T follicular helper cell (primary cell): ENCODE results near the gene NR6A1.

Experiments
- DNase-seq: peaks from one replicate; pipeline ENCODE4 v3.0.0-alpha.2; 2020; ENCODE audit warnings: low read depth
- total RNA-seq, 2 experiments: gene quantifications; one replicate each; lab custom pipeline; 2026; lab: John Stamatoyannopoulos, UW

The NR6A1 gene
- total RNA-seq = 0.18 to 3.5 reads per million in 2 experiments

DNA sequence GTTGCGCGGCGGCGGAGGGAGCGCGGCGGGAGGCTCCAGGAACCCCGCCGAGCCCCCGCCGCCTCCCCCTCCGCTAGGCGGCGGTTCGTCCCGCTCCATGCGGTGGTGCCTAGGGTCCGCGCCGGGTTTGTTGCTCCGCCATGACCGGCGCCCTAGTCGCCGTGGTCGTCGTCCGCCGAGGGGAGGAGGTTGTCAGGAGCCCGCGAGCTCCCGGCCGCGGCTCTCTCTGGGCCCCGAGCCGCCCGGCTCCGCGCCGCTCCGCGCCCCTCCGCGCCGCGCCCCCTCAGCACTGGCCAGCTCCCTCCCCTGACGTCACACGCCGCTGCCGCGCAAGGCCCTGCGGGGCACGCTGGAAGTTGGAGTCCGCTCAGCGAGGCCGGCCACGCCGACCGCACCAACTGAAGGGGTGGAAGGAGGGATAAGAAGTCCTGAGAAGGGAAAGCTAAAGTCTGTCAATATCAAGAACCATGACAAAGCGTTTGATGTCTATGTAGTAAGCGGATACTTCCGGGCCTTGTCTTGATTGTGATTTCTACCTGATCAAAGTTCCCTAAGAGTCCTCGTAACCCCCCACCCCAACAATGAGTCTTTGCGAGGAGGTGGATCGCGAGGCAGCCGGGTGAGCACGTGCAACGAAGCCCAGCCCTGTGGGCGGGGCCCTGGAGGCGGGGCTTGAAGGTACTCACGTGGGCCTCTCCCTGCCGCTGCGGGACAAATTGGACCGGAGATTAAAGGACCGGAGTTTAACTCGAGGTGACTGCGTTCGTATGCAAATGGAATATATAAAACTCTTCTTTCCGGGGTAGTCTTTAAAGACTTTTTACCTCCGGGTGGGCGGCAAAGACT lies at the start of gene NR6A1:
Gene NR6A1, minus strand, starts transcription at position 291 of the 846 bp plus-strand sequence.
- peak; percentile 89 for DNase-seq

DNA sequence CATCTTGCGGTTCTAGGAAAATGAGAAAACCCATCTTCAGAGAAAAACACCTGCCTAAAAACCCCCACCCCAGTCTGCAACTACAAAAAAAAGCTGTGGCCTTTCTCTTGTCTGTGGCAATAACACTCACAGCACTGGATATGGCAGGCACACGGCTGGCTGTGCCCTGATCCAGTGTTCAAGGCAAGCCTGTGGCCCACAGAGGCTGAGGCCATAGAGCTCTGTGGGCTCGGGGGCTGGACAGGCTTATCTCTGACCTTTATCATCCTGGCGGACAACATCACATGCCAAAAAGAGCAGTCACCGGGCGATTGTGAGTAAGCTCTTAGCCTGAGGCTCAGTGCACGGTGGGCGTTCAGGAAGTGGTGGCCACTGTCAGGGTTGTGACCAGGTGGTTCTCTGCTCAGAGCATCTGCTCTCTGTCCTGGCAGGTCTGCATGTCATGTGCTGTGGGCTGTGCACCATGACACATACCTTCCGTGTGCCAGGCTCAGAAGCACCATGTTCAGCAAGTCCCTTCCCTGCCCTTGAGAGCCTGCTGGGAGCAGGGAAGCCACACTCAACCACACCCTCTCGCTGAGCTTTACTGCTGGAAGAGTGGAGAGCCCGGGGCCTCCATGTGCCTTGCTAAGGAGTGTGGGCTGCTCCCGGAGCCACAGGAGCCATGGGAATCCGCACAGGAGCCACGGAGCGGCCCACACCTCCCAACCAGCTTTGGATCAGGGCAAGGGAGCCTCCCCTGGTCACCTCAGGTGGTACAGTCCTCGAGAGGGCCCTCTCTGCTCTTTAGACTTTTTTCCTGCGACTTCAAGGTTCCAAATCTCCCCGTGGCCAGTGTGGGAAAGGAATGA lies 47.5 kb upstream of the NR6A1 start:
- DNase-seq = no peak

- DNase-seq = no peak
Observed at GRCh38 chr9:124815601-124816000, 44.5 kb upstream of the NR6A1 start.

DNA sequence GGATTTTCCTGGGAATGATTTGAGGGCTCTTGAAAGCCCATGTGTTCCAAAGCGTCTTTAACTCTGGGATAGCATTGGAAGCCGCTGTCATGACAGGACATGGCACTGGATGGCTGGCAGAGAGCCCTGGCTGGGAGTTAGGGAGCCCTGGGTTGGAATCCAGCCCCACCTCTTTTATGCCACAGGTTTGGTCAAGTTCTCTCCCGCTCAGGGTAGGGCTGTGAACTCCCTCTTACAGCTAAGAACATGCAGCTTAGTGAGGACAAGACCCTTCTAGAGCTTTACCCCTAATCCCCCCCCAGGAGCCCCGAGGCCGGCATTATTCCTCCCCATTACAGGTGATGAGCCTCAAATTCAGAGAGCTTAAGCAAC lies 43.0 kb upstream of the NR6A1 start:
- no peak for DNase-seq

DNA sequence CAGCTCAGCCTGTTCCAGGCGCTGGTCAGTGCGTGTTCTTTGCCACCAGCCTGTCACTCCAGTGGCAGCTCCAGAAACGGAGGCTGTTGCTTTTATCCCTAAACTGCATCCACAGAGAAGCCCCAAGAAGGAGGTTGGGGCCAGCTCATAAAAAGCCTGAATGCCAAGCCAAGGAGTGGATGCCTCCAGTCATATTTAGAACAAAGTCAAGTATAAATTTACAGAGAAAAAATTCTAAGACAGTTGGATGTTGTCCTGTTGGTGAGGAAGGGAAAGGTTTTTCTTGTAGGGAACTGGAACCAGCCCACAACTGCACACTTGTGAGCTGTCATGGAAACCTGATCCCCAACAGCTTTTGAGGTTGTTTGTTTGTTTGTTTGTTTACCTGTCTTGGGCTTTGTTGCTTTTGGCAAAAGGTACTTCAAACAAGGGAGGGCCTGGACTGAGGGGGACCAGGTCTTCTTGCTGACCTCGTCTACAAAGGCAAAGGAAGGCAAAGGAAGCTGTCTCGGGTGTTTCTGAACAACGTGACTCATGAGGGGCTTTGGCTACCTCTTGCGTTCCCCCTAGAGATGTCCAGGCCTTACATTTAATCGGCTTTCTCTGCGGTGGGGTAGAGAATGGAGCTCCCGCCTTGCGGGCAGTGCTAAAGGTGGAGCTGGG lies 42.5 kb upstream of the NR6A1 start:
- DNase-seq = no peak

- no peak for DNase-seq
Observed at GRCh38 chr9:124813041-124813440, 41.9 kb upstream of the NR6A1 start.

GRCh38 chr9:124812441-124812876 lies 41.3 kb upstream of the NR6A1 start:
- no peak for DNase-seq

- DNase-seq = no peak
Observed at GRCh38 chr9:124810663-124811355, 39.7 kb upstream of the NR6A1 start.

GRCh38 chr9:124809741-124810500 lies 38.8 kb upstream of the NR6A1 start:
- DNase-seq = no peak

DNA sequence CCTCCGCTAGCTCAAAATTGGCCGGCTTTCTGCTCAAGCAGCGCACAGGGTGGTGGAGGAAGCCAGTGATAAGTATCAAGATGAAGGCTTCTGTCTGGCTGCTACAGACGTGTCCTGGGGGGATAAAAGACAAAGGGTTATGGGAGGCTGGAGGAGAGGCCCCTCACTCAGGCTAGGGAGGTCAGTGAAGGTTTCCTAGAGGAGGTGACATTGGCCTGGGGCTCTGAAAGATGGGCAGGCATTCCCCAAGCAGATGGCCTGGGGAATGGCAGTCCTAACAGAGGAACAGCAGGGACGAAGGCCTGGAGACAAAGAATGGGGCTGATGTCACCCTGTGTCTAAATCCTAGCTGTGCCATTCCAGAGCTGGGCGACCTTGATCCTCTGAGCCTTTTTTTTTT lies 38.1 kb upstream of the NR6A1 start:
- DNase-seq = no peak

GRCh38 chr9:124808246-124808956 lies 37.3 kb upstream of the NR6A1 start:
- no peak for DNase-seq

DNA sequence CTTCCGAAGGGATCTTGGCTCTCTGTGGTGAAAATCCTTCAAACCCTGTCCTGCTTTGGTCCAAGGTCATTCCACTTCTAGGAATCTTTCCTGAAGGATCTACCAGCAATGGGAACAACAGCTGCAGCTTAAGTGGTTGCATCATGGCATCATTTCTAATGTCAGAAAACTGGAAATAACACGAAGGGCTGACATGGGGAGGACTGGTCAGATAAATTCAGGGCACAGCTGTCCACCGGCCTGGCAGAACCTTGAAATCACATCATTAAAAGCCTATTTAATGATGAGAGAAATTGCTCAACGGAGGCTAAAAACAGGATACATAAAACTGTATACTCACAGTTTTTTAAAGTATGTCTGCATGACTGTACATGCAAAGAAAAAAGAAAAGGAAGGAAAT lies 34.1 kb upstream of the NR6A1 start:
- no peak for DNase-seq

DNA sequence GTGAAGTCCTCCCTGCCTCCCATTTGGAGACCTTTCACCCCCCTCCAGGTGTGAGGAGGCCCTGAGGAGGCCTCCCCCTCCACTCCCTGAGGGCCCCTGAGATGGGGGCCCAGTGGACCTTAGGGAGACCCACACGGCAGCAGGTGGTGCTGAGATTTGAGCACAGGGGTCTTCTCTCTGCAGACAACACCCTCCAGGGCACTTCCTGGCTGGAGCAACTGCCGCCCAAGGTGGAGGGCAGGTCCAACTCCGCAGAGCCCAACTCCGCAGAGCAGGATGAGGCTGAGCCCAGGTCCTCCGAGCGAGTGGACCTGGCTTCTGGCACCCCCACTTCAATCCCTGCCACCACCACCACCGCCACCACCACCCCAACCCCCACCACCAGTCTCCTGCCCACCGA lies 32.8 kb upstream of the NR6A1 start:
- no peak for DNase-seq

GRCh38 chr9:124802426-124802825 lies 31.3 kb upstream of the NR6A1 start:
- no peak for DNase-seq

DNA sequence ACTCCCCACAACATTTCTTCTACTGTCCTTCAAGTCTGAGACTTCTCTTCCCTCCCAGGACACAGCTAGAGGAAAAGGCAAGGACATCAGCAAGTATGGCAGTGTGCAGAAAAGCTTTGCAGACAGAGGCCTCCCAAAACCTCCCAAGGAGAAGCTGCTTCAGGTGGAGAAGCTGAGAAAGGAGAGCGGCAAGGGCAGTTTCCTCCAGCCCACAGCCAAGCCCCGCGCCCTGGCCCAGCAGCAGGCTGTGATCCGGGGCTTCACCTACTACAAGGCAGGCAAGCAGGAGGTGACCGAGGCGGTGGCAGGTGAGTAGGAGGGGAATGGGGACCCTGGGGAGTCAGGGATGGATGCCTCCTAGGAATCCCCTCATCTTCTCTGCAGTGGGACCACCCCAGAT lies 30.2 kb upstream of the NR6A1 start:
- no peak for DNase-seq

- DNase-seq = no peak
Observed at GRCh38 chr9:124800306-124801259, 29.5 kb upstream of the NR6A1 start.

DNA sequence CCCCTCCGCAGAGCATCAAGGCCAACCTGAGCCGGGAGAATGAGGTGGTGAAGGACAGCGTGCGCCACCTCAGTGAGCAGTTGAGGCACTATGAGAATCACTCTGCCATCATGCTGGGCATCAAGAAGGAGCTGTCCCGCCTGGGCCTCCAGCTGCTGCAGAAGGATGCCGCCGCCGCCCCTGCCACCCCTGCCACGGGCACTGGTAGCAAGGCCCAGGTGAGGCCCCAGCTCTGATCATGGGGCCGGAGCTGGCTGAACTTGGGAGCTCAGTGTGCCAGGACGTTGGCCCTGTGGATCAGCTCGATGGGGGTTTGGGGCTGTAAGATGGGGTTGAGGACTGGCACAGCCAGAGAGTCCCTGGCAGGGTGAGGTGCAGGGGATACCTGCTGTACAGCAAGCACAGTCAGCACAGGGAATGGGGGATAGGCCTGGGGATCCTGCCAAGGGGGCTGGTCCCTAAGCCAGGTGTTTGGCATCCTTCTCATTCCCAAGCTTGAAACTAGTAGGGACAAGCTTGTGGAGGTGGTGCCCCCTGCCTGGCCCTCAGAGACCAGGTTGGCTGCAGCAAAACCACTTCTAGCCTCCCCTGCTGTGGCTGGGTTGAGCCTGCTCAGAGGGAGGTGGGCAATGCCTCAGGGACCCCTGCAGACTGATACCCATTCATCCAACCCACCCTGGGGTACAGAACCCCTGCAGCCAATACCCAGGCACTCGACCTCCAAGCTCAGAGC lies 28.3 kb upstream of the NR6A1 start:
- no peak for DNase-seq

DNA sequence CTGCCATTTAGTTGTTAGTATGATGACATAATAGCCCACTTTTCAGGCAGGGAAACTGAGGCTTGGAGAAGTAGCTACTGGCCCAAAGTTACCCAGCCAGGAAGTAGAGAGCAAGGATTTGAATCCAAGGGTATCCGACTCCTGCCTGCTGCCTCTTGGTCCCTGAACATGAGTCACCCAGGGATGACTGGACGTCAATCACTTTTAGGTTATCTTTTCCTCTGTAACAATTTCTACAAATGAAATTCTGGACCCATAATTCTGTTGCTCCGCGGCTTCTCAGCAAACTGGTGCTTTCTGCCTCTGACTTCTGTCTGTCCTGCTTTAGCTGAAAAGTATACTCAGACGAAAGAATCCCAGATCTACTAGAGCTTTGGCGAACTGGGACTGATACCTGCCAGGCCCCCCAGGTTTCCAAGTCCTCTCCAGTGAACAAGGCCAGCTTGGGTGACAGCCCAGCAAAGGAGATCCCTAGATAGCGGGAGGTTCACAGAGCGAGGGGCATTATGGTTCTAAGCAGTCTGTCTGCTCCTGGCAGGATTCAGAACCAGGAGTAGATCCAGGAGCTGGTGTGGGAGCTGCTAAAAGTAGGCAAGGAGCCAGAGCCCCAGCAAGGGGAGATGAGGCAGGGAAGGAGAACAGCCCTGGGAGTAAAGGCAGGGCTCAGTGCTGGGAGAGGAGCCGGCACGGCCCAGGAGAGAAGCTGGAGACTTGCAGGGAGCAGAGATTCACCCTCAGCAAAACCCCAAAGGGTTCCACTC lies 26.4 kb upstream of the NR6A1 start:
- no peak for DNase-seq
